Measurements from ENCODE around the gene DRAM2. TPM values are rescaled to one million over a fixed set of nuclear protein-coding genes. Genes with fewer than 3 reads are reported as not detected.

DRAM2 gene
- total RNA-seq (100 to 1,000 TPM in 1 of 5 donors, 10 to 100 TPM in 2, 1 to 10 TPM in 2; 2.6 to 420 (median 43.1) TPM), polyA plus RNA-seq (10 to 100 TPM; 27.8 to 48.1 (median 31.7) TPM)
- long read RNA-seq, donor 1, partial matches to known transcripts = 0 of 1 reads
- long read RNA-seq, donor 1, other reads (novel, unspliced or antisense) = 0 of 1 reads
- long read RNA-seq, donor 2 = 0 reads
- long read RNA-seq, donor 3, transcript DRAM2-208 (9 exons, 1,872 nt) = major isoform, 5 of 5 reads
- long read RNA-seq, donor 3, partial matches to known transcripts = 0 of 5 reads
- long read RNA-seq, donor 3, other reads (novel, unspliced or antisense) = 0 of 5 reads
- long read RNA-seq, donor 4 = 0 reads
- long read RNA-seq, donor 5, partial matches to known transcripts = 0 of 3 reads
- long read RNA-seq, donor 5, other reads (novel, unspliced or antisense) = 0 of 3 reads
- long read RNA-seq, donor 6 = 0 reads
- long read RNA-seq, donor 7 = 0 reads
- long read RNA-seq, donor 8, partial matches to known transcripts = 0 of 7 reads
- long read RNA-seq, donor 8, other reads (novel, unspliced or antisense) = 6 of 7 reads
- long read RNA-seq, donor 9, partial matches to known transcripts = 0 of 4 reads
- long read RNA-seq, donor 9, other reads (novel, unspliced or antisense) = 0 of 4 reads
- long read RNA-seq, donor 10 = 0 reads

- Histone ChIP-seq H3K4me1 (peaks cover 18 to 46% (median 41%) of the 10 kb centered on the region in 4 donors), H3K4me3 (peak within 1 kb of the TSS; percentile 85 to 96 (median 92)), H3K27me3 (no peaks in the 10 kb centered on the region), H3K27ac (peak within 1 kb of the TSS; percentile 78 to 97 (median 95)), H3K36me3 (peaks cover 3 to 23% (median 15%) of the 10 kb centered on the region in 4 donors), H3K9me3 (no peaks in the 10 kb centered on the region)
- 0% methylated on average over 43 to 68 of the region's 68 CpGs for WGBS, 5 donors
- no peak for TF ChIP-seq EP300 (IDR thresholded peaks at IDR 0.05)
- TF ChIP-seq CTCF (IDR thresholded peaks at IDR 0.05) = no peak
- TF ChIP-seq POLR2AphosphoS5 (IDR thresholded peaks at IDR 0.05) = peak; percentile 81 to 91 (median 87)
- TF ChIP-seq POLR2A (IDR thresholded peaks at IDR 0.05) = peak in 1 of 4 donors; percentile 4
- peak; percentile 95 to 99 for DNase-seq
- intact Hi-C loops (cut with DNase I; ENCODE audit: low total_unique reads) = no loop called here
These were observed at the start of gene DRAM2, which contains the start of gene CEPT1 for GRCh38 chr1:111139956-111140679. Gene DRAM2, minus strand, starts transcription at chr1:111140093. Its CDS starts 8,539 bp downstream, at chr1:111131554. Gene CEPT1, plus strand, starts transcription at chr1:111140223. Its CDS starts 7,492 bp downstream, at chr1:111147715.

- no peaks in the 10 kb centered on the region for H3K9me3 ChIP-seq
- TF ChIP-seq CTCF (IDR thresholded peaks at IDR 0.05) (no peak), POLR2AphosphoS5 (IDR thresholded peaks at IDR 0.05) (no peak), EP300 (IDR thresholded peaks at IDR 0.05) (no peak), POLR2A (IDR thresholded peaks at IDR 0.05) (no peak)
- no peak overlapping the region for H3K27ac ChIP-seq
- H3K4me3 ChIP-seq = no peak overlapping the region
- no peak for DNase-seq
- peaks cover 0 to 9% (median 2%) of the 10 kb centered on the region in 4 donors for H3K4me1 ChIP-seq
- intact Hi-C loops (cut with DNase I; ENCODE audit: low total_unique reads) = no loop called here
- H3K27me3 ChIP-seq = no peaks in the 10 kb centered on the region
- H3K36me3 ChIP-seq = peaks cover 20 to 81% (median 73%) of the 10 kb centered on the region in 4 donors
These were observed 44.8 kb upstream of the DRAM2 start for GRCh38 chr1:111184663-111185062.

- Histone ChIP-seq H3K4me3 (no peak overlapping the region), H3K4me1 (peaks cover 0 to 6% (median 2%) of the 10 kb centered on the region in 4 donors), H3K36me3 (peaks cover 19 to 80% (median 67%) of the 10 kb centered on the region in 4 donors), H3K9me3 (no peaks in the 10 kb centered on the region), H3K27me3 (no peaks in the 10 kb centered on the region), H3K27ac (peak overlapping the region in 1 of 5 donors; percentile 11)
- 89 to 94% (median 90%) methylated on average over 6 of the region's 6 CpGs for WGBS, 5 donors
- intact Hi-C loops (cut with DNase I; ENCODE audit: low total_unique reads) = no loop called here
- no peak for DNase-seq
- no peak for TF ChIP-seq POLR2AphosphoS5 (IDR thresholded peaks at IDR 0.05)
- TF ChIP-seq EP300 (IDR thresholded peaks at IDR 0.05) = no peak
- no peak for TF ChIP-seq POLR2A (IDR thresholded peaks at IDR 0.05)
- TF ChIP-seq CTCF (IDR thresholded peaks at IDR 0.05) = no peak
These were observed 43.6 kb upstream of the DRAM2 start for GRCh38 chr1:111183308-111184069.
